ENCODE results near the gene RGS10.
"Not testable (repeated sequence)": the region's sequence is repeated elsewhere in the genome, so short reads cannot be mapped to it uniquely, and the experiment has no call there.

The RGS10 gene, protein sequence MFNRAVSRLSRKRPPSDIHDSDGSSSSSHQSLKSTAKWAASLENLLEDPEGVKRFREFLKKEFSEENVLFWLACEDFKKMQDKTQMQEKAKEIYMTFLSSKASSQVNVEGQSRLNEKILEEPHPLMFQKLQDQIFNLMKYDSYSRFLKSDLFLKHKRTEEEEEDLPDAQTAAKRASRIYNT

DNA sequence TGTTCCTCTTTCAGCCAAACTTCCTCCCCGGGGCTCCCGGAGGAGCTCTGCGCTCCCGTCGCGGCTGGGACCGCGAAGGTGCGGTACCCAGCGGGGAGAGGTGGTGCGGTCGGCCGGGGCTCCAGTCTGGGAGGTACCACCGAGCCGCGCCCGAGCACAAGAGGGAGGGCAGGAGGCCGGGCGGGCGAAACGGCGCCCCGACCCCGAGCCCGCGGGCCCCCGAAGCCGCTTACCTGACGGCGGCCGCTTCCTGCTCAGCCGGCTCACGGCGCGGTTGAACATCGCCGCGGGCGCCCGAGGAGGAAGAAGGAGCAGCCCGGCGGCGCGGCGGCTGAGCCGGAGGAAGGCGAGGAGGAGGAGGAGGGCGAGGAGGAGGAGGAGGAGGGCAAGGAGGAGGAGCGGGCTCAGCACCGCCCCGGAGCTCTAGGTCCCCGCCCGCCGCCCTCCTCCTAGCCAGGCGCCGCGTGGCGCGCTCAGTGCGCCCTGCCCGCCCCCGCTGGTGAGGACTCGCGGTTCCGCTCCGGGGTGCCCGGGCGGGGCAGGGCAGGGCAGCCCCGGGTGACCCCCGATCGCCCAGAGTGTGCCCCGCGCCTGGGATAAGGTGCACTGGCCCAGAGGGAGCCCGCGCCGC lies at the start of gene RGS10:
Gene RGS10, minus strand, starts transcription at position 363 of the 631 bp plus-strand sequence. Its CDS starts 81 bp downstream, at position 282.
- H3K27me3 ChIP-seq (ENCODE audit: insufficient read depth, insufficient read length): peaks cover 25% of the 10 kb centered on the region
- no peaks in the 10 kb centered on the region for H3K9me3 ChIP-seq (ENCODE audit: insufficient read depth, low read length)
- H3K4me3 ChIP-seq (ENCODE audit: insufficient read length, low read depth): peak within 1 kb of the TSS; percentile 55
- H3K36me3 ChIP-seq (ENCODE audit: insufficient read depth, insufficient read length, low read length): no peaks in the 10 kb centered on the region
- H3K4me1 ChIP-seq (ENCODE audit: insufficient read depth, insufficient read length): peaks cover 5% of the 10 kb centered on the region
- TF ChIP-seq SUZ12 (IDR thresholded peaks at IDR 0.05; ENCODE audit: extremely low read depth, insufficient read depth, insufficient read length): no peak
- no peak for TF ChIP-seq YY1 (IDR thresholded peaks at IDR 0.05; ENCODE audit: insufficient read depth, insufficient read length)
- no peak for TF ChIP-seq ZNF274 (IDR thresholded peaks at IDR 0.05; ENCODE audit: low read depth, low read length)
- DNase-seq (ENCODE audit: low read depth, low spot score): no peak
- H3K9ac ChIP-seq (ENCODE audit: insufficient read length, low read depth): peak within 1 kb of the TSS; percentile 79

DNA sequence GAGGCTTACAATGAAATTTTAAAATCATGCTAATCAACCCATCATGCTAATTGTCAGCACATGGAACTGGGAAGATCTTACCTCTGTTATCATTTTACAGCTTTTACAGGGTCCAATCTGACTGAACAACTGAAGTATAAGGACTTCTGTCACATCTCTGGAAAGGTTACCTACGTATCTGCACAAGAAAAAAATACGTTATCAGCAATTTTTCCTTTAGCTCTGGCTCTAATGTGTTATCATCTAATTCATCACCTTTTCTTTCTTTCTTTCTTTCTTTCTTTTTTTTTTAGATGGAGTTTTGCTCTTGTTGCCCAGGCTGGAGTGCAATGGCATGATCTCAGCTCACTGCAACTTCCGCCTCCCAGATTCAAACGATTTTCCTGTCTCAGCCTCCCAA lies 45.6 kb upstream of the RGS10 start:
- H3K9ac ChIP-seq (ENCODE audit: insufficient read length, low read depth): no peak overlapping the region
- H3K27me3 ChIP-seq (ENCODE audit: insufficient read depth, insufficient read length): no peaks in the 10 kb centered on the region
- H3K9me3 ChIP-seq (ENCODE audit: insufficient read depth, low read length): no peaks in the 10 kb centered on the region
- no peaks in the 10 kb centered on the region for H3K4me1 ChIP-seq (ENCODE audit: insufficient read depth, insufficient read length)
- peaks cover 44% of the 10 kb centered on the region for H3K36me3 ChIP-seq (ENCODE audit: insufficient read depth, insufficient read length, low read length)
- no peak overlapping the region for H3K4me3 ChIP-seq (ENCODE audit: insufficient read length, low read depth)
- no peak for DNase-seq (ENCODE audit: low read depth, low spot score)
- TF ChIP-seq ZNF274 (IDR thresholded peaks at IDR 0.05; ENCODE audit: low read depth, low read length) (no peak), SUZ12 (IDR thresholded peaks at IDR 0.05; ENCODE audit: extremely low read depth, insufficient read depth, insufficient read length) (no peak), YY1 (IDR thresholded peaks at IDR 0.05; ENCODE audit: insufficient read depth, insufficient read length) (no peak)

DNA sequence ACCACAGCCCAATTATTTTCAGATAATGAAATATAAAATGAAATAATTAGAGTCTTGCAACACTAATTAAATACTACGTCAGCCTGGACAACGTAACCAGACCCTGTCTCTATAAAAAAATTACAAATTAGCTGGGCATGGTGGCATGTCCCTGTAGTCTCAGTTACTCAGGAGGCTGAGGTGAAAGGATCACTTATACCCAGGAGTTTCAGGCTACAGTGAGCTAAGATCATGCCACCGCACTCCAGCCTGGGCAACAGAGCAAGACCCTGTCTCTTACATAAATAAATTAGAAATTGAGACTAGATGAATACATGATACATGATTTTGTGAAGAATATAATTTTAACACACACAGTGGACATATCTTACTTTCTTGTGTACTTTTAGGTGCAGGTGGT lies 35.8 kb upstream of the RGS10 start:
- peaks cover 82% of the 10 kb centered on the region for H3K36me3 ChIP-seq (ENCODE audit: insufficient read depth, insufficient read length, low read length)
- TF ChIP-seq SUZ12 (IDR thresholded peaks at IDR 0.05; ENCODE audit: extremely low read depth, insufficient read depth, insufficient read length) (no peak), YY1 (IDR thresholded peaks at IDR 0.05; ENCODE audit: insufficient read depth, insufficient read length) (no peak), ZNF274 (IDR thresholded peaks at IDR 0.05; ENCODE audit: low read depth, low read length) (no peak)
- no peaks in the 10 kb centered on the region for H3K27me3 ChIP-seq (ENCODE audit: insufficient read depth, insufficient read length)
- H3K4me3 ChIP-seq (ENCODE audit: insufficient read length, low read depth): no peak overlapping the region
- DNase-seq (ENCODE audit: low read depth, low spot score): no peak
- H3K9ac ChIP-seq (ENCODE audit: insufficient read length, low read depth): no peak overlapping the region
- no peaks in the 10 kb centered on the region for H3K9me3 ChIP-seq (ENCODE audit: insufficient read depth, low read length)
- H3K4me1 ChIP-seq (ENCODE audit: insufficient read depth, insufficient read length): no peaks in the 10 kb centered on the region

DNA sequence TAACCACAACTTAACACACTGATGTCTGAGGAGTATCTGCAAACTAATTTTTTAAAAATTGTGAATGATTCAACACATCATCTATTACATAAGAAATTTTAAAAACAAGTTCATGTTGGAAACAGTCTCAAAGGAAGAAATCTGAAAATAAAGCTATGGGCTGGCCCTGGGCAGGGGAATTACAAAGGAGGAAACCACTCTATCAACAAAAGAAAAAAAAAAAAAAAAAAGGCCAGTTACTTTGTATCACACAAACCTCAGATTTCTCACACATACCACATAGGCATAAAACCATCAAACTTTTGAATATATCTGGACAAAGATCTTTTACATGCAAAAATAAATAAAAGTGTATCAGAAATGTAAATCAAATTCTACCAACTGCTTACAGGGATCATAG lies 33.5 kb upstream of the RGS10 start:
- no peak for DNase-seq (ENCODE audit: low read depth, low spot score)
- Histone ChIP-seq H3K27me3 (ENCODE audit: insufficient read depth, insufficient read length) (no peaks in the 10 kb centered on the region), H3K4me3 (ENCODE audit: insufficient read length, low read depth) (no peak overlapping the region), H3K36me3 (ENCODE audit: insufficient read depth, insufficient read length, low read length) (peaks cover 72% of the 10 kb centered on the region), H3K9me3 (ENCODE audit: insufficient read depth, low read length) (no peaks in the 10 kb centered on the region), H3K4me1 (ENCODE audit: insufficient read depth, insufficient read length) (no peaks in the 10 kb centered on the region), H3K9ac (ENCODE audit: insufficient read length, low read depth) (no peak overlapping the region)
- TF ChIP-seq ZNF274 (IDR thresholded peaks at IDR 0.05; ENCODE audit: low read depth, low read length) (no peak), YY1 (IDR thresholded peaks at IDR 0.05; ENCODE audit: insufficient read depth, insufficient read length) (no peak), SUZ12 (IDR thresholded peaks at IDR 0.05; ENCODE audit: extremely low read depth, insufficient read depth, insufficient read length) (no peak)

DNA sequence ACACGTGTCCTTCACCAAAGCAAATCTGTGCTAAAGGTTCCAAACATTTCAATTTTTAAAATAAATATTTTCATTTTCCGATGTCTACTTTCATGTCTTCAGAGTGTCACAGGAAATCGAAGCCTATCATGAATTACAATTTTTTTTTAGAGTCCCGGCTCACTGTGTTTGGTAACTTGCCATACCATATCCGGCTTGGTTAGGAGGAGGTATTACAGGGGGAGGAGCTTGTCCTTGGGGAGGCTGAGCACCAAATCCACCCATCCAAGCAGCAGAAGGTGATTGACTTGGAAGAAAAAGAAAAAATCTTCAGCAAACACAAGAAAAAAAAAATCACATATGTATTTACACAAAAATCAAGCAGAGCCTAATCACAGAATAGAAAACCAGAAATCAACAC lies 33.0 kb upstream of the RGS10 start:
- Histone ChIP-seq H3K4me3 (ENCODE audit: insufficient read length, low read depth) (no peak overlapping the region), H3K27me3 (ENCODE audit: insufficient read depth, insufficient read length) (no peaks in the 10 kb centered on the region), H3K9me3 (ENCODE audit: insufficient read depth, low read length) (no peaks in the 10 kb centered on the region), H3K9ac (ENCODE audit: insufficient read length, low read depth) (no peak overlapping the region), H3K36me3 (ENCODE audit: insufficient read depth, insufficient read length, low read length) (peaks cover 67% of the 10 kb centered on the region), H3K4me1 (ENCODE audit: insufficient read depth, insufficient read length) (no peaks in the 10 kb centered on the region)
- TF ChIP-seq ZNF274 (IDR thresholded peaks at IDR 0.05; ENCODE audit: low read depth, low read length) (no peak), SUZ12 (IDR thresholded peaks at IDR 0.05; ENCODE audit: extremely low read depth, insufficient read depth, insufficient read length) (no peak), YY1 (IDR thresholded peaks at IDR 0.05; ENCODE audit: insufficient read depth, insufficient read length) (no peak)
- no peak for DNase-seq (ENCODE audit: low read depth, low spot score)

DNA sequence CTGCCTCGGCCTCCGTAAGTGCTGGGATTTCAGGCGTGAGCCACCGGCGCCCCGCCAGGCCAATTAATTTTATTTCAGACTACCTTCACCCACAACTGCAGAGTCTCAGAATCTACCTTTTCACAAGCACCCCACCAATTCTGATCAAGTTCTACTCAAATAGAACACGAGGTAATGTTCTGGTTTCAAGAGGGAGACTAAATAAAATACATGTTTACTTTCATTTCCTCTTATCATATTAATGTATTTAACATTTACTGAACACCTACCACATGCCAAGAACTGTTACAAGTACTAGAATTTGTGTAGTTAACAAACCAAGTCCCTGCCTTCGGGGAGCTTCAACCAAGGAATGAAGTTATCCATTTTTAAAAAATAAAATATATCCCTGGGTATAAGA lies 25.5 kb upstream of the RGS10 start:
- no peaks in the 10 kb centered on the region for H3K4me1 ChIP-seq (ENCODE audit: insufficient read depth, insufficient read length)
- H3K9me3 ChIP-seq (ENCODE audit: insufficient read depth, low read length): no peaks in the 10 kb centered on the region
- H3K27me3 ChIP-seq (ENCODE audit: insufficient read depth, insufficient read length): no peaks in the 10 kb centered on the region
- no peak overlapping the region for H3K9ac ChIP-seq (ENCODE audit: insufficient read length, low read depth)
- H3K4me3 ChIP-seq (ENCODE audit: insufficient read length, low read depth): no peak overlapping the region
- H3K36me3 ChIP-seq (ENCODE audit: insufficient read depth, insufficient read length, low read length): peaks cover 5% of the 10 kb centered on the region
- no peak for DNase-seq (ENCODE audit: low read depth, low spot score)
- TF ChIP-seq SUZ12 (IDR thresholded peaks at IDR 0.05; ENCODE audit: extremely low read depth, insufficient read depth, insufficient read length) (no peak), ZNF274 (IDR thresholded peaks at IDR 0.05; ENCODE audit: low read depth, low read length) (no peak), YY1 (IDR thresholded peaks at IDR 0.05; ENCODE audit: insufficient read depth, insufficient read length) (no peak)

DNA sequence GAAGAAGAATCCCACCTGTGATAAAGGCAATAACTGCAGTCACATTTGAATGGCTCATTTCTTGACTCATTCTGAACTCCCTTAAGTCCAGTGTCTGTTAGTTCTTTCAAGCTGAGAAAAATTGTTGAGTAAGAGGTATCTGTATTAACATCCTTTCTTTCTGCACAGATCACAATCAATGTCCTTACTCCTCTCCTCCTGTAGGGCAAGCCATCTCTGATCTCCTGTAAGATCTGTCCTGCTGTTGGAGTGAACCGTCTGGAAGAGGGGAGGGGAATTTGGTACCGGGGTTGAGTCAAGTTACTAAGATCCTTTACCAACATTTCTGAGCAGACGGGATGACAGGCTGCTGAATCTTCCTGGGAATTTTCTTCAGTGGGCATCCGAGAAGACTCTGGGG lies 19.6 kb upstream of the RGS10 start:
- Histone ChIP-seq H3K9ac (ENCODE audit: insufficient read length, low read depth) (no peak overlapping the region), H3K4me3 (ENCODE audit: insufficient read length, low read depth) (no peak overlapping the region), H3K27me3 (ENCODE audit: insufficient read depth, insufficient read length) (no peaks in the 10 kb centered on the region), H3K36me3 (ENCODE audit: insufficient read depth, insufficient read length, low read length) (no peaks in the 10 kb centered on the region), H3K4me1 (ENCODE audit: insufficient read depth, insufficient read length) (no peaks in the 10 kb centered on the region), H3K9me3 (ENCODE audit: insufficient read depth, low read length) (no peaks in the 10 kb centered on the region)
- no peak for DNase-seq (ENCODE audit: low read depth, low spot score)
- no peak for TF ChIP-seq SUZ12 (IDR thresholded peaks at IDR 0.05; ENCODE audit: extremely low read depth, insufficient read depth, insufficient read length)
- TF ChIP-seq YY1 (IDR thresholded peaks at IDR 0.05; ENCODE audit: insufficient read depth, insufficient read length): no peak
- TF ChIP-seq ZNF274 (IDR thresholded peaks at IDR 0.05; ENCODE audit: low read depth, low read length): no peak

DNA sequence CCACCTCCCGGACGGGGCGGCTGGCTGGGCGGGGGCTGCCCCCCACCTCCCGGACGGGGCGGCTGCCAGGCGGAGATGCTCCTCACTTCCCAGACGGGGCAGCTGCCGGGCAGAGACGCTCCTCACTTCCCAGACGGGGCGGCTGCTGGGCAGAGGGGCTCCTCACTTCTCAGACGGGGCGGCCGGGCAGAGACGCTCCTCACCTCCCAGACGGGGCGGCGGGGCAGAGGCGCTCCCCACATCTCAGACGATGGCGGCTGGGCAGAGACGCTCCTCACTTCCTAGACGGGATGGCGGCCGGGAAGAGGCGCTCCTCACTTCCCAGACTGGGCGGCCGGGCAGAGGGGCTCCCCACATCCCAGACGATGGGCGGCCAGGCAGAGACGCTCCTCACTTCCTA lies 17.0 kb upstream of the RGS10 start:
- not testable (repeated sequence) for DNase-seq (ENCODE audit: low read depth, low spot score); H3K27me3 ChIP-seq (ENCODE audit: insufficient read depth, insufficient read length); H3K4me3 ChIP-seq (ENCODE audit: insufficient read length, low read depth); H3K9me3 ChIP-seq (ENCODE audit: insufficient read depth, low read length); H3K36me3 ChIP-seq (ENCODE audit: insufficient read depth, insufficient read length, low read length); H3K4me1 ChIP-seq (ENCODE audit: insufficient read depth, insufficient read length); H3K9ac ChIP-seq (ENCODE audit: insufficient read length, low read depth)

DNA sequence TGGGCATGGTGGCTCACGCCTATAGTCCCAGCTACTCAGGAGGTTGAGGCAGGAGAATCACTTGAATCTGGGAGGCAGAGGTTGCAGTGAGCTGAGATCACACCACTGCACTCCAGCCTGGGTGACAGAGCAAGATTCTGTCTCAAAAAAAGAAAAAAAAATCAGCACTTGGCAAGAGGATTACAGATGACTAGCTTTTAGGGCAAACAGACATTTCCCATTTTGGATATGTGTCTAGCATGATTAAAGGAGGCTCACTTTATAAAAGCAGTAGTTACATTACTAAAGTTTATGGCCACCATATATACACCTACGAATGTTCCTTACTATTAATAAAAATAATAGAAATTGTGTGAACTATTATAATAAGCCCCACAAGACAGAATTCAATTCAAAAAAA lies 13.6 kb upstream of the RGS10 start:
- H3K9ac ChIP-seq (ENCODE audit: insufficient read length, low read depth): not testable (repeated sequence)

More for the DNA sequence above, 13.6 kb upstream of the RGS10 start:
- H3K9me3 ChIP-seq (ENCODE audit: insufficient read depth, low read length); H3K4me1 ChIP-seq (ENCODE audit: insufficient read depth, insufficient read length); H3K4me3 ChIP-seq (ENCODE audit: insufficient read length, low read depth); DNase-seq (ENCODE audit: low read depth, low spot score); H3K36me3 ChIP-seq (ENCODE audit: insufficient read depth, insufficient read length, low read length); H3K27me3 ChIP-seq (ENCODE audit: insufficient read depth, insufficient read length): not testable (repeated sequence)
